Gastrocnemius medialis (tissue), 4 donors: Measurements from ENCODE around the gene DLG1. TPM values are rescaled to one million over a fixed set of nuclear protein-coding genes. Genes with fewer than 3 reads are reported as not detected.
"Not testable (repeated sequence)": the region's sequence is repeated elsewhere in the genome, so short reads cannot be mapped to it uniquely, and the experiment has no call there.

Experiments
- ATAC-seq, 2 donors: fragments of 150-250 bp; one replicate each; pipeline ENCODE4 v1.9.1; 2016
- DNase-seq, 2 donors: peaks; one replicate each; pipeline ENCODE4 v3.0.0-alpha.2; 2019
- H3K27ac ChIP-seq, 4 donors: fragments of 200-600 bp; sonication (generic); 1 replicate in 1 of 4; 2 replicates in 3 of 4; pipeline ENCODE4 v1.5.1; 2016 to 2018; ENCODE audit warnings: mild to moderate bottlenecking in 2 of 4, moderate library complexity in 1 of 4
- H3K27me3 ChIP-seq, 3 donors: fragments of 200-600 bp; sonication (generic) in 2 of 3; 1 replicate in 1 of 3; 2 replicates in 2 of 3; pipeline versions ENCODE4 v1.5.1 to v1.6.0; 2016 to 2019; ENCODE audit warnings: mild to moderate bottlenecking in 1 of 3, moderate library complexity in 1 of 3
- H3K36me3 ChIP-seq, 2 donors: fragments of 200-600 bp; sonication (generic) in 1 of 2; one replicate each; pipeline ENCODE4 v1.5.1; 2017 to 2018
- H3K4me1 ChIP-seq, 2 donors: fragments of 200-600 bp; sonication (generic) in 1 of 2; one replicate each; pipeline ENCODE4 v1.5.1; 2016 to 2017; ENCODE audit warnings: mild to moderate bottlenecking in 2 of 2
- H3K4me3 ChIP-seq, 4 donors: fragments of 200-600 bp; sonication (generic) in 3 of 4; 1 replicate in 1 of 4; 2 replicates in 3 of 4; pipeline ENCODE4 v1.5.1; 2016 to 2019; ENCODE audit warnings: mild to moderate bottlenecking in 2 of 4
- H3K9me3 ChIP-seq, 3 donors: fragments of 200-600 bp; sonication (generic) in 2 of 3; 1 replicate in 1 of 3; 2 replicates in 2 of 3; pipeline ENCODE4 v1.5.1; 2016 to 2019
- CTCF ChIP-seq, 5 experiments: fragments of 450-650 bp in 3 of 5; fragments of 200-600 bp in 2 of 5; sonication (generic) in 2 of 5; IDR thresholded peaks in 4 of 5; conservative IDR thresholded peaks in 1 of 5; 1 replicate in 4 of 5; 2 replicates in 1 of 5; pipeline ENCODE4 v1.5.1; 2016 to 2019; ENCODE audit warnings: antibody characterized with exemption in 5 of 5, mild to moderate bottlenecking in 3 of 5, moderate library complexity in 3 of 5
- POLR2A ChIP-seq, 2 donors: fragments of 450-650 bp; IDR thresholded peaks; one replicate each; pipeline ENCODE4 v1.6.1; 2017; ENCODE audit warnings: antibody characterized with exemption in 2 of 2, mild to moderate bottlenecking in 2 of 2, moderate library complexity in 2 of 2
- in situ Hi-C, 4 donors: fragments of 200-750 bp; cut with MboI; loops; one replicate each; pipeline versions ENCODE4 v1.15.0 to v1.8.0; 2017; ENCODE audit warnings: low sequenced_read_pairs in 4 of 4
- intact Hi-C: fragments of 100-400 bp; cut with DNase I; formaldehyde crosslinking; loops from one replicate; pipeline ENCODE4 v1.15.1; 2023; ENCODE audit warnings: low total_unique reads
- total RNA-seq, 4 donors: library from RNA; depleted of rRNA; stranded (reverse); fragments of >200 nt; gene quantifications; one replicate each; pipeline versions ENCODE4 v1.1.0 to v1.2.3, GENCODE V29; 2016

DLG1 gene
- total RNA-seq, 4 donors from 2014 or later: 41.4 to 112 (median 61.1) TPM

DNA sequence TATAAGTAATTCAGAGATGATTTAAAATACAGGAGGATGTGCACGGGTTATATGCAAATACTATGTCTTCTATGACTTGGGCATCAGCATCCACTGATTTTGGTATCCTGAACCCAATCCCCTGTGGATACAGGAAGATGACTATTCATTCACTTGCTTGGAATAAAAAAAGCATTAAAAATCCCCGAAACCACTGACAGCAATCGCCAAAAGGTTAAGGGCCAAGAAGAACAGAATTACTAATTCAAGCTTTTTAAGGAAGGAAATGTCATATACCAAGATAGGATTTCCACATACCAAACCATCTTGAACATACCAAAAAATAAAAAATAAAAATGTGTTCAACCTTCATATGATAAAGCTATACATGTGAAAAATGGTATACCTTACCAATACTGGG, 93.7 kb downstream of the DLG1 start:
- in situ Hi-C loops: no loop called here
- H3K9me3 ChIP-seq: no peaks in the 10 kb centered on the region
- no peaks in the 10 kb centered on the region for H3K36me3 ChIP-seq
- ATAC-seq: no peak
- H3K4me1 ChIP-seq: peaks cover 37 to 43% of the 10 kb centered on the region in 2 donors
- DNase-seq: no peak
- TF ChIP-seq CTCF (IDR thresholded peaks at IDR 0.05 in 4 of 5, conservative IDR thresholded peaks at IDR 0.05 in 1 of 5) (no peak), POLR2A (IDR thresholded peaks at IDR 0.05) (no peak)
- intact Hi-C loops: no loop called here
- H3K27me3 ChIP-seq: no peaks in the 10 kb centered on the region
- no peak overlapping the region for H3K27ac ChIP-seq
- no peak overlapping the region for H3K4me3 ChIP-seq

- Histone ChIP-seq H3K4me1 (peaks cover 27 to 39% of the 10 kb centered on the region in 2 donors), H3K9me3 (no peaks in the 10 kb centered on the region), H3K4me3 (no peak overlapping the region), H3K27me3 (no peaks in the 10 kb centered on the region), H3K36me3 (no peaks in the 10 kb centered on the region), H3K27ac (no peak overlapping the region)
- DNase-seq: no peak
- in situ Hi-C loops (no loop called here), intact Hi-C loops (no loop called here)
- no peak for TF ChIP-seq POLR2A (IDR thresholded peaks at IDR 0.05)
- no peak for TF ChIP-seq CTCF (IDR thresholded peaks at IDR 0.05 in 4 of 5, conservative IDR thresholded peaks at IDR 0.05 in 1 of 5)
- ATAC-seq: no peak
Measured at GRCh38 chr3:197203714-197204146, 94.7 kb downstream of the DLG1 start.

GRCh38 chr3:197202694-197203093, 95.7 kb downstream of the DLG1 start:
- no peak for DNase-seq
- ATAC-seq: no peak

GRCh38 chr3:197201791-197202452, 96.5 kb downstream of the DLG1 start:
- TF ChIP-seq POLR2A (IDR thresholded peaks at IDR 0.05): no peak
- no peak for TF ChIP-seq CTCF (IDR thresholded peaks at IDR 0.05 in 4 of 5, conservative IDR thresholded peaks at IDR 0.05 in 1 of 5)
- Histone ChIP-seq H3K36me3 (no peaks in the 10 kb centered on the region), H3K4me1 (peaks cover 26 to 43% of the 10 kb centered on the region in 2 donors), H3K9me3 (no peaks in the 10 kb centered on the region), H3K4me3 (no peak overlapping the region), H3K27ac (no peak overlapping the region), H3K27me3 (no peaks in the 10 kb centered on the region)
- in situ Hi-C loops: no loop called here
- ATAC-seq (no peak), DNase-seq (no peak)
- intact Hi-C loops: no loop called here

More at GRCh38 chr3:197202694-197203093, 95.7 kb downstream of the DLG1 start:
- Histone ChIP-seq H3K9me3 (no peaks in the 10 kb centered on the region), H3K4me3 (no peak overlapping the region), H3K4me1 (peaks cover 26 to 42% of the 10 kb centered on the region in 2 donors), H3K27me3 (no peaks in the 10 kb centered on the region), H3K27ac (no peak overlapping the region), H3K36me3 (no peaks in the 10 kb centered on the region)
- no peak for TF ChIP-seq CTCF (IDR thresholded peaks at IDR 0.05 in 4 of 5, conservative IDR thresholded peaks at IDR 0.05 in 1 of 5)
- TF ChIP-seq POLR2A (IDR thresholded peaks at IDR 0.05): no peak
- in situ Hi-C loops: no loop called here
- intact Hi-C loops: no loop called here

DNA sequence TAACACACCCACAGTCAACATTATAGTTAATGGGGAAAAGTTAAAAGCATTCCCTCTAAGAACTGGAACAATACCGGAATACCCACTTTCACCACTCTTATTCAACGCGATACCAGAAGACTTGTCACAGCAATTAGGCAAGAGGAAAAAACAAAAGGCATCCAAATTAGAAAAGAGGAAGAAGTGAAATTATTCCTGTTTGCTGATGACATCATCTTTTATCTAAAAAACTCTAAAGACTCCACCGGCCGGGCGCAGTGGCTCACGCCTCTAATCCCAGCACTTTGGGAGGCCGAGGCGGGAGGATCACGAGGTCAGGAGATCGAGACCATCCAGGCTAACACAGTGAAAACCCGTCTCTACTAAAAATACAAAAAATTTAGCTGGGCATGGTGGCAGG, 97.6 kb downstream of the DLG1 start:
- peaks cover 26 to 43% of the 10 kb centered on the region in 2 donors for H3K4me1 ChIP-seq
- intact Hi-C loops, in situ Hi-C loops: not testable (repeated sequence)

More for the DNA sequence above, 97.6 kb downstream of the DLG1 start:
- H3K27me3 ChIP-seq, H3K9me3 ChIP-seq, H3K4me3 ChIP-seq, ATAC-seq, H3K27ac ChIP-seq, H3K36me3 ChIP-seq, DNase-seq: not testable (repeated sequence)
